GM13977 (cell line): ENCODE measurements around the gene KCNC1.

ENCODE experiments used
- DNase-seq: peaks from one replicate; pipeline ENCODE4 v3.0.0; 2012; ENCODE audit warnings: low spot score
- in situ Hi-C: fragments of 300-500 bp; cut with MboI; formaldehyde crosslinking; loops from one replicate; pipeline ENCODE4 v1.12.0; 2022; ENCODE audit warnings: low sequenced_read_pairs, low pct_unique_long_range_greater_than_20kb, mixed read lengths, inconsistent platforms; ENCODE audit not compliant: unreplicated experiment
- TF ChIP-seq, protein P1 (sequence below): IDR thresholded peaks from 2 replicates; pipeline ENCODE4 v1.5.1; 2012; ENCODE audit warnings: mild to moderate bottlenecking, control low read depth; ENCODE audit not compliant: insufficient read depth; ENCODE audit errors: extremely low read depth, missing control alignments

Gene KCNC1

DNA sequence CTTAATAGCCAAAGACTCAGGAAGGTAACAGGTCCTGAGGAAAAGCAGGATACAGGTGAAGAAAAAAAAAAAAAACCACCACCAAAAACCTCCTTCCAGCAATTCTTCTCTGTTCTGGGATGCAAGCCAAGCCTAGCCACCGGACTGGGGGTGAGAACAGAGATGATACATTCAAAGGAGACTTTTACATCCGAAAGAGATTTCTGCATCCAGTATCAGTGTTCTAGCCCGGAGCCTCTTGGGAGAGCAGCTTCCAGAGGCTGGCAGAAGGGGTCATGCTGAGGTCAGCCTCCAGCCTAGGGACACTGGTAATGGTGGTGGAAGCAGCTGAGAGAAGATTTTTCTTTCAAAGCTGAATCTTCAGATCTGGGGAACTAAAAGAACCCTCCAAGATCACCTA lies 76.2 kb downstream of the KCNC1 start:
- in situ Hi-C loops, result no loop called here
- TF ChIP-seq, protein P1, sequence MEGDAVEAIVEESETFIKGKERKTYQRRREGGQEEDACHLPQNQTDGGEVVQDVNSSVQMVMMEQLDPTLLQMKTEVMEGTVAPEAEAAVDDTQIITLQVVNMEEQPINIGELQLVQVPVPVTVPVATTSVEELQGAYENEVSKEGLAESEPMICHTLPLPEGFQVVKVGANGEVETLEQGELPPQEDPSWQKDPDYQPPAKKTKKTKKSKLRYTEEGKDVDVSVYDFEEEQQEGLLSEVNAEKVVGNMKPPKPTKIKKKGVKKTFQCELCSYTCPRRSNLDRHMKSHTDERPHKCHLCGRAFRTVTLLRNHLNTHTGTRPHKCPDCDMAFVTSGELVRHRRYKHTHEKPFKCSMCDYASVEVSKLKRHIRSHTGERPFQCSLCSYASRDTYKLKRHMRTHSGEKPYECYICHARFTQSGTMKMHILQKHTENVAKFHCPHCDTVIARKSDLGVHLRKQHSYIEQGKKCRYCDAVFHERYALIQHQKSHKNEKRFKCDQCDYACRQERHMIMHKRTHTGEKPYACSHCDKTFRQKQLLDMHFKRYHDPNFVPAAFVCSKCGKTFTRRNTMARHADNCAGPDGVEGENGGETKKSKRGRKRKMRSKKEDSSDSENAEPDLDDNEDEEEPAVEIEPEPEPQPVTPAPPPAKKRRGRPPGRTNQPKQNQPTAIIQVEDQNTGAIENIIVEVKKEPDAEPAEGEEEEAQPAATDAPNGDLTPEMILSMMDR, result no peak
- DNase-seq, result no peak

DNA sequence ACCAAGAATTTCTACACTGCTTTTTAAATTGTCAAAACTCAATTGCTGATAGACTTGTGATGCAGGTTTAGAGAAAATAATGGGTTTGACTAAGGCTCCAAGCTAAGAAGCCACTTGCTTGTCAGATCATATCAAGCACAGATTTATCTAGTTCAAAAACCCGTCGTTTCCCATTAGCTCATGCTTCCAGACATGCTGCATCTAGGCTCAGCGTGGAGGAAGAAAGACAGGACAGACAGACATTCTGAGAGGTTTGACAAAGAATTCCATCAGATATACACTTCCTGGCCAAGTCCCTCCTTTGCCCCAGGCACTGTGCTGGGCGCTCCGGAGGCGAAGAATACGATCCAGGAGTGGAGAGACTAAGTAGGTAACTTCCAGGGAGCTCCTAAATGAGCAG lies 76.8 kb downstream of the KCNC1 start:
- TF ChIP-seq, protein P1, result no peak
- no peak for DNase-seq
- in situ Hi-C loops, result no loop called here

DNA sequence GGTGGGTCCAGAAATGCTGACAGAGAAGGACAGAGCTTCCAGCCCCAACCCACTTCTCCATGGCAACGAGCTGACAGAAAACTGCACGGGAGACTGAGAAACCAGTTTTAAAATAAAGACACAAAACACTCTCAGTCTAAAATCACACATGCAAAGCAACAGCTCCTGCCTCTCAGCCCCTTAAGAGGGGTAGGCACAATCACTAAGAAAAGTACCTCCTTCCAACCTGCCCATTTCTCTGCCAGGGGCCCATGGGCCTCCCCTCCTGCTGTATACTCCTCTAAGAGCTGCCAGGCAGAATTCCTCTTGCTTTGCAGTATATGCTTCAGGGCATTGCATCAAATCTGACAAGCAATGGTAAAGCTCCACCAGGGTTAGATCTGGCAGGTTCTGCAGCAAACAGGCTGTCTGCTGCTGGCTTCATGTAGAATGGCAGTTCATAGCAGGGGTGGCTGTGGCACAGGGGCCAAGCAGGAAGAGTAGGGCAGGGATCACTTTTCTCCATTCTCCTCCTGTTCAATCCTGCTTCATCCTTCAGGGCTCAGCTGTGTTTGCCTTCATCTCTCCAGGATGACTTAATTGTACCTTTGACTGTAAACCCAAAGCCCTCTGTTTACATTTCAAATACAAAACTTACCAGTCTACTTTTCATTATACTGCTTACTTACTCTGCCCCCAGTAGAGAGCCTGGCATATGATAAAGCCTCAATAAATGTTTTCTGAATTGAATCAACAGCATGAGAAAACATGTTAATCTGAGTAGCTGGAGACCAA lies 77.7 kb downstream of the KCNC1 start:
- DNase-seq, result no peak
- in situ Hi-C loops, result no loop called here
- TF ChIP-seq, protein P1, result no peak

DNA sequence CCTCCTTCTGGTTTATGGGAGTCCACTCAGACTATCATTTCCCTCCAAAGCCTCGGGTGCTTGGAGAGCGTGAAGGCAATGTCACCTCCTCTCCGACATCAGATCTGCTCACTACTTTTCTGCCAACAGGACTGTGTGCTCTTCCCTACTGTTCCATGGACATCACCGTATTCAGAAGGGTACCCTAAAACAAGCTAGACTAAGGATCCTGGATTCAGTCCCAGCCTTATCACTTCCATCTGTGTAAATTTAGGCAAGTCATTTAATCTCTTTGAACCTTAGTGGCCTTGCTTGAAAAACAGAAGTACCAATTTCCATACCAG lies 78.2 kb downstream of the KCNC1 start:
- TF ChIP-seq, protein P1, result no peak
- in situ Hi-C loops, result no loop called here
- no peak for DNase-seq

DNA sequence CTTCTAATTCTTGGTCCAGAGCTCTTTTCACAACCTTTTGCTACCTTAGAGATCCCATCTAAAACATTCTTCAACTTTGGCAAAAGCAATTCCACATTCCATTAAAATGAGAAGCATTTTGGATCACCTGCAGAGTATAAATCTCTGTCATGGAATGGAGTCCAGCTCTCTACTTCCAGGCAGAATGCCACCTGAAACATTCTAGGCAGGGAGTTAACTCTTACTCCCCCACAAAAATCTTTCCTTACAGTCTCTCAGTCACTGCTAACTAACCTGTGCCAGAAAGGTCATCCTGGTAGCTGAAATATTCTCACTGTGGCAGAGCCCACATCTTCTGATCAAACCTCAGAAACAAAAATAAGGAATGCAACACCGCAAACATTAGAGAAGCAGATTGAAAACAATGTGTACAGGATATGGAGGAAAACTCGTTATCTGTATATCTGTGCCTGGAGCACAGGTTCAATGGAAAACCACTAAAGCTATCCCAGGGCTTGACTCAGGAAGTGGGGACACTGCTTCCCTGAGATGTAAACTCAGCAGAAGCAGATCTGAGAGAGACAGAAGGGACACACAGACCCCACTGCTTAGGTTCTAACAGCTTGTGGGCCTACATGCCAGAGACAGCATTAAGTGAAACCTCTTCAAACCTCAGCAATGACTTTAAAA lies 78.9 kb downstream of the KCNC1 start:
- DNase-seq, result no peak
- TF ChIP-seq, protein P1, result no peak
- in situ Hi-C loops, result no loop called here

DNA sequence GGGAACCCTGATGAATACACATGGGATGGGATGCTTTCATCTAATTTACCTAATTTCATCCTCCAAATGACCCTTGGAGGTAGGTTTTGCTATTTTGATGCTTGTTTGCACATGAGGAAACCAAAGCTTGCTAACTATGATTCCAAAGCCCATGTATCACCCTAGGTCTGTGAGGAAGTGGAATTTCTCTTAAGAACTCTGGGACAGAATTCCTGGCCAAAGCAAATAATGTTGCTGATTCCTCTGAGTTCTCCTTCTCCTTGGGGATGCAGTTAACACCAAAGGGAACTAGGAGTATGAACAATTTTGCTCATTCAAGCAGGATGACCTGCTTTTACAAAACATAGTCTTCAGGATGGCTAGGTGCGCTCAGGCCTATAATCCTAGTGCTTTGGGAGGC lies 80.0 kb downstream of the KCNC1 start:
- in situ Hi-C loops, result no loop called here
- TF ChIP-seq, protein P1, result no peak
- DNase-seq, result no peak
